ENCODE results near the gene SPAG17. TPM values are rescaled to one million over a fixed set of nuclear protein-coding genes. Genes with fewer than 3 reads are reported as not detected.
A peak's percentile ranks its signal among the peaks of the same experiment; 100 is the strongest.

The SPAG17 gene
- total RNA-seq, 3 donors from 2014 or later, result 1.3 to 6.9 (median 5.9) TPM

- H3K36me3 ChIP-seq, result no peaks in the 10 kb centered on the region
- intact Hi-C loops (cut with DNase I; ENCODE audit: low total_unique reads), result no loop called here
- H3K27ac ChIP-seq, result no peak overlapping the region
- no peaks in the 10 kb centered on the region for H3K4me1 ChIP-seq
- no peak for DNase-seq (ENCODE audit: low spot score in 2 of 2)
- no peaks in the 10 kb centered on the region for H3K27me3 ChIP-seq
- no peaks in the 10 kb centered on the region for H3K9me3 ChIP-seq
- no peak overlapping the region for H3K4me3 ChIP-seq
- no peak for TF ChIP-seq POLR2AphosphoS5 (IDR thresholded peaks at IDR 0.05)
- no peak for TF ChIP-seq CTCF (IDR thresholded peaks at IDR 0.05)
- TF ChIP-seq POLR2A (IDR thresholded peaks at IDR 0.05), result no peak
These were observed 99.7 kb downstream of the SPAG17 start for GRCh38 chr1:118085365-118085764.

GRCh38 chr1:118084400-118084799 is 100.6 kb downstream of the SPAG17 start:
- no peaks in the 10 kb centered on the region for H3K4me1 ChIP-seq

DNA sequence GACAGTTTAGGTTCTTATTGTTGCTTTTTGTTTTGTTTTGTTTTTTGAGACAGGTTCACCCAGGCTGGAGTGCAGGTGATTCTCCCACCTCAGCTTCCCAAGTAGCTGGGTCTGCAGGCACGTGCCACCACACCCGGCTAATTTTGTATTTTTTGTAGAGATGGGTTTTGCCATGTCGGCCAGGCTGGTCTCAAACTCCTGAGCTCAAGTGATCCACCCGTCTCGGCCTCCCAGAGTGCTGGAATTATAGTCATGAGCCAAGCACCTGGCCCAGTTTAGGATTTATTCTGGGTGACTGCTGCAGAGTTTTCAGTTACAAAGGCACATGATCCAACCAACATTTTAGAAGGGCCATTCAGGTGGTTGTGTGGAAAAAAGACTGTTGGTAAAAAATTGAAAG is 102.0 kb downstream of the SPAG17 start:
- Histone ChIP-seq H3K9me3 (no peaks in the 10 kb centered on the region), H3K36me3 (no peaks in the 10 kb centered on the region), H3K4me3 (no peak overlapping the region), H3K4me1 (no peaks in the 10 kb centered on the region), H3K27me3 (no peaks in the 10 kb centered on the region), H3K27ac (no peak overlapping the region)
- TF ChIP-seq CTCF (IDR thresholded peaks at IDR 0.05) (no peak), POLR2A (IDR thresholded peaks at IDR 0.05) (no peak), POLR2AphosphoS5 (IDR thresholded peaks at IDR 0.05) (no peak)
- intact Hi-C loops (cut with DNase I; ENCODE audit: low total_unique reads), result no loop called here
- no peak for DNase-seq (ENCODE audit: low spot score in 2 of 2)

More at GRCh38 chr1:118084400-118084799, 100.6 kb downstream of the SPAG17 start:
- no peak for TF ChIP-seq POLR2AphosphoS5 (IDR thresholded peaks at IDR 0.05)
- no peak for TF ChIP-seq CTCF (IDR thresholded peaks at IDR 0.05)
- TF ChIP-seq POLR2A (IDR thresholded peaks at IDR 0.05), result no peak
- Histone ChIP-seq H3K36me3 (no peaks in the 10 kb centered on the region), H3K4me3 (no peak overlapping the region), H3K27ac (no peak overlapping the region), H3K9me3 (no peaks in the 10 kb centered on the region), H3K27me3 (no peaks in the 10 kb centered on the region)
- intact Hi-C loops (cut with DNase I; ENCODE audit: low total_unique reads), result no loop called here
- DNase-seq (ENCODE audit: low spot score in 2 of 2), result no peak

DNA sequence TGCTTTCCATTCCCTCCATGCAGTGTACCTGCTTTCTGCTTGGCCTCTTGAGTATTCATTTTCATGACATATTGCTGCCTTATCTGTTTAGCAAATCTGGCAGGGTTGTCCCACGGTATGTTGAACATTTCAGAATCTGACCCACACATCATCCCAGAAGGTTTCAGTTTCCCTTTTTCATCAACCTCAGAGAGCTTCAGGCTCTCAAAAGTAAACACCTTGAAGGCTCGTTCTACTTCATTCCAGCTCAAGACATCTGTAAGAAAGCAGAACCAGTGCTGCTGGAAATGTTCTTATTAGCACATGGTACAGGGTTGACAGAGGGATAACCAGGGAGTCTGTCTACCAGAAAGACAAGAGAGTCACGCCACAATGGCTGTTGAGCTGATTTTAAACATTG is 103.6 kb downstream of the SPAG17 start:
- Histone ChIP-seq H3K36me3 (no peaks in the 10 kb centered on the region), H3K4me1 (no peaks in the 10 kb centered on the region), H3K27me3 (no peaks in the 10 kb centered on the region), H3K27ac (no peak overlapping the region), H3K9me3 (no peaks in the 10 kb centered on the region), H3K4me3 (no peak overlapping the region)
- intact Hi-C loops (cut with DNase I; ENCODE audit: low total_unique reads), result no loop called here
- no peak for TF ChIP-seq POLR2AphosphoS5 (IDR thresholded peaks at IDR 0.05)
- no peak for TF ChIP-seq POLR2A (IDR thresholded peaks at IDR 0.05)
- no peak for TF ChIP-seq CTCF (IDR thresholded peaks at IDR 0.05)
- DNase-seq (ENCODE audit: low spot score in 2 of 2), result no peak

- intact Hi-C loops (cut with DNase I; ENCODE audit: low total_unique reads), result no loop called here
- no peak for DNase-seq (ENCODE audit: low spot score in 2 of 2)
- H3K27ac ChIP-seq, result no peak overlapping the region
- no peaks in the 10 kb centered on the region for H3K9me3 ChIP-seq
- H3K4me3 ChIP-seq, result no peak overlapping the region
- H3K4me1 ChIP-seq, result no peaks in the 10 kb centered on the region
- no peaks in the 10 kb centered on the region for H3K36me3 ChIP-seq
- no peaks in the 10 kb centered on the region for H3K27me3 ChIP-seq
- peak in 1 of 3 donors; percentile 56 for TF ChIP-seq CTCF (IDR thresholded peaks at IDR 0.05)
- TF ChIP-seq POLR2A (IDR thresholded peaks at IDR 0.05), result no peak
- no peak for TF ChIP-seq POLR2AphosphoS5 (IDR thresholded peaks at IDR 0.05)
These were observed 107.5 kb downstream of the SPAG17 start for GRCh38 chr1:118077331-118078045.
